ENCODE measurements around the gene UCHL5.

Gene UCHL5

DNA sequence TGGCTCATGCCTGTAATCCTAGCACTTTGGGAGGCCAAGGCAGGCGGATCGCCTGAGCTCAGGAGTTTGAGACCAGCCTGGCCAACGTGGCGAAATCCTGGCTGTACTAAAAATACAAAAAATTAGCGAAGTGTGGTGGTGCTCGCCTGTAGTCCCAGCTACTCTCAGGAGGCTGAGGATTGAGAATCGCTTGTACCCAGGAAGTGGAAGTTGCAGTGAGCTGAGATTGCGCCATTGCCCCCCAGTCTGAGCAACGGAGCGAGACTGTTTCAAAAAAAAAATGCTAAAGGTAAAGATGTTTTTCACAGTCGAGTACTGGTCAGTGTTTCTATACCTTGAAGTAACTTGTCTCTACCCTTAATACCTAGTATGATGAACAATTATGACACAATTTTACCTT, 35.0 kb upstream of the UCHL5 start:
- Histone ChIP-seq H3K4me1 (ENCODE audit: control insufficient read depth, insufficient read depth, low read length) (no peaks in the 10 kb centered on the region), H3K27ac (ENCODE audit: extremely low read depth, low read depth, low read length) (no peak overlapping the region), H3K36me3 (ENCODE audit: control insufficient read depth in 2 of 2, insufficient read depth in 1 of 2, low read length in 2 of 2) (peaks cover 18 to 39% of the 10 kb centered on the region in 2 experiments), H3K9me3 (ENCODE audit: control insufficient read depth, insufficient read depth, low read depth, low read length) (no peaks in the 10 kb centered on the region), H3K4me3 (ENCODE audit: low read depth, low read length) (no peak overlapping the region)
- POLR2A ChIA-PET, result no interaction called here
- TF ChIP-seq, protein P1, sequence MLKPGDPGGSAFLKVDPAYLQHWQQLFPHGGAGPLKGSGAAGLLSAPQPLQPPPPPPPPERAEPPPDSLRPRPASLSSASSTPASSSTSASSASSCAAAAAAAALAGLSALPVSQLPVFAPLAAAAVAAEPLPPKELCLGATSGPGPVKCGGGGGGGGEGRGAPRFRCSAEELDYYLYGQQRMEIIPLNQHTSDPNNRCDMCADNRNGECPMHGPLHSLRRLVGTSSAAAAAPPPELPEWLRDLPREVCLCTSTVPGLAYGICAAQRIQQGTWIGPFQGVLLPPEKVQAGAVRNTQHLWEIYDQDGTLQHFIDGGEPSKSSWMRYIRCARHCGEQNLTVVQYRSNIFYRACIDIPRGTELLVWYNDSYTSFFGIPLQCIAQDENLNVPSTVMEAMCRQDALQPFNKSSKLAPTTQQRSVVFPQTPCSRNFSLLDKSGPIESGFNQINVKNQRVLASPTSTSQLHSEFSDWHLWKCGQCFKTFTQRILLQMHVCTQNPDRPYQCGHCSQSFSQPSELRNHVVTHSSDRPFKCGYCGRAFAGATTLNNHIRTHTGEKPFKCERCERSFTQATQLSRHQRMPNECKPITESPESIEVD (tag by site-specific recombination; IDR thresholded peaks at IDR 0.05), result no peak
- TF ChIP-seq ZNF629 (tag by site-specific recombination; IDR thresholded peaks at IDR 0.05), result no peak
- no peak for TF ChIP-seq GLI4 (tag by site-specific recombination; IDR thresholded peaks at IDR 0.05)
- no peak for TF ChIP-seq ZNF677 (tag by site-specific recombination; IDR thresholded peaks at IDR 0.05)
- TF ChIP-seq, protein P2, sequence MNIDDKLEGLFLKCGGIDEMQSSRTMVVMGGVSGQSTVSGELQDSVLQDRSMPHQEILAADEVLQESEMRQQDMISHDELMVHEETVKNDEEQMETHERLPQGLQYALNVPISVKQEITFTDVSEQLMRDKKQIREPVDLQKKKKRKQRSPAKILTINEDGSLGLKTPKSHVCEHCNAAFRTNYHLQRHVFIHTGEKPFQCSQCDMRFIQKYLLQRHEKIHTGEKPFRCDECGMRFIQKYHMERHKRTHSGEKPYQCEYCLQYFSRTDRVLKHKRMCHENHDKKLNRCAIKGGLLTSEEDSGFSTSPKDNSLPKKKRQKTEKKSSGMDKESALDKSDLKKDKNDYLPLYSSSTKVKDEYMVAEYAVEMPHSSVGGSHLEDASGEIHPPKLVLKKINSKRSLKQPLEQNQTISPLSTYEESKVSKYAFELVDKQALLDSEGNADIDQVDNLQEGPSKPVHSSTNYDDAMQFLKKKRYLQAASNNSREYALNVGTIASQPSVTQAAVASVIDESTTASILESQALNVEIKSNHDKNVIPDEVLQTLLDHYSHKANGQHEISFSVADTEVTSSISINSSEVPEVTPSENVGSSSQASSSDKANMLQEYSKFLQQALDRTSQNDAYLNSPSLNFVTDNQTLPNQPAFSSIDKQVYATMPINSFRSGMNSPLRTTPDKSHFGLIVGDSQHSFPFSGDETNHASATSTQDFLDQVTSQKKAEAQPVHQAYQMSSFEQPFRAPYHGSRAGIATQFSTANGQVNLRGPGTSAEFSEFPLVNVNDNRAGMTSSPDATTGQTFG (tag by site-specific recombination; IDR thresholded peaks at IDR 0.05; ENCODE audit: borderline replicate concordance), result no peak
- TF ChIP-seq KLF1 (tag by site-specific recombination; IDR thresholded peaks at IDR 0.05), result no peak
- no peak for TF ChIP-seq YY1 (tag by site-specific recombination; IDR thresholded peaks at IDR 0.05)
- CTCF ChIA-PET, result no interaction called here

DNA sequence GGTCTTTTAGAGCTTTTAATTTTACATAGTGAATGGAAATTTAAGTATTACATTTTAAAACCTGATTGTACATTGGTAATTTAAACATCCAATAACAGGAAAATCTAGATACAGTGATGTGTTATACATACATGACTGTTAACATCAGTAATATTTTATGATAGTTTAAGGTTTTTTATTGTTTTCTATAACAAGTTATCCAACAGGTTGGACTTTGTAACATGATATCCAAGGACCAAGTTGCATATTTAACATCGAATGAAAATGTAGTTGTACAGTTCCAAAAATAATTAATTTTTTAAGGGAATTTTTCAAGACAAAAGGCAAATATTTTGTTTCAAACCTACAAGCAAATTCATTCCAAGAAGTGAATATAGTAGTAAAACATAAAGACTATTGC, 31.7 kb upstream of the UCHL5 start:
- TF ChIP-seq SCRT2 (tag by site-specific recombination; IDR thresholded peaks at IDR 0.05) (peak; percentile 92), ZNF112 (tag by site-specific recombination; IDR thresholded peaks at IDR 0.05) (no peak), SCRT1 (tag by site-specific recombination; IDR thresholded peaks at IDR 0.05; ENCODE audit: borderline replicate concordance) (peak; percentile 86), ZBTB7A (tag by site-specific recombination; IDR thresholded peaks at IDR 0.05; ENCODE audit: low read depth) (no peak), ZNF48 (tag by site-specific recombination; IDR thresholded peaks at IDR 0.05) (no peak), ZNF558 (tag by site-specific recombination; IDR thresholded peaks at IDR 0.05) (no peak)
- TF ChIP-seq, protein P1 (tag by site-specific recombination; IDR thresholded peaks at IDR 0.05), result peak; percentile 73
- TF ChIP-seq, protein P3, sequence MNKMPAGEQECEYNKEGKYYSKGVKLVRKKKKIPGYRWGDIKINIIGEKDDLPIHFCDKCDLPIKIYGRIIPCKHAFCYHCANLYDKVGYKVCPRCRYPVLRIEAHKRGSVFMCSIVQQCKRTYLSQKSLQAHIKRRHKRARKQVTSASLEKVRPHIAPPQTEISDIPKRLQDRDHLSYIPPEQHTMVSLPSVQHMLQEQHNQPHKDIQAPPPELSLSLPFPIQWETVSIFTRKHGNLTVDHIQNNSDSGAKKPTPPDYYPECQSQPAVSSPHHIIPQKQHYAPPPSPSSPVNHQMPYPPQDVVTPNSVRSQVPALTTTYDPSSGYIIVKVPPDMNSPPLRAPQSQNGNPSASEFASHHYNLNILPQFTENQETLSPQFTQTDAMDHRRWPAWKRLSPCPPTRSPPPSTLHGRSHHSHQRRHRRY (tag by site-specific recombination; IDR thresholded peaks at IDR 0.05), result no peak
- Histone ChIP-seq H3K4me1 (ENCODE audit: control insufficient read depth, insufficient read depth, low read length) (no peaks in the 10 kb centered on the region), H3K27ac (ENCODE audit: extremely low read depth, low read depth, low read length) (no peak overlapping the region), H3K4me3 (ENCODE audit: low read depth, low read length) (no peak overlapping the region), H3K9me3 (ENCODE audit: control insufficient read depth, insufficient read depth, low read depth, low read length) (no peaks in the 10 kb centered on the region), H3K36me3 (ENCODE audit: control insufficient read depth in 2 of 2, insufficient read depth in 1 of 2, low read length in 2 of 2) (peaks cover 8 to 20% of the 10 kb centered on the region in 2 experiments; a peak in 2 of 3 replicates)
- ChIA-PET POLR2A (no interaction called here), CTCF (no interaction called here)

DNA sequence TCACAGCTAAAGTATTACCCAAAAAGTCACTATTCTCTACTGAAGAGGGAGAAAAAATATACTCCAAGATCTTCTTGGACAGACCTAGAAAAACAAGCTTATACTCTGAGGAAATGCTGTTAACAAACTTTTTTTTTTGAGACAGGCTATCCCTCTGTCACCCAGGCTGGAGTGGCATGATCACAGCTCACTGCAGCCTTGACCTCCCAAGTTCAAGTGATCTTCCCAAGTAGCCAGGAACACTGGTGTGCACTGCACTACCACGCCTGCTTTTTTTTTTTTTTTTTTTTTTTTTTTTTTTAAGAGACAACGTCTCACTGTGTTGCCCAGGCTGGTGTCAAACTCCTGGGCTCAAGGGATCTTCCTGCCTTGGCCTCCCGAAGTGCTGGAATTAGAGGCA, 28.7 kb upstream of the UCHL5 start:
- no peak overlapping the region for H3K27ac ChIP-seq (ENCODE audit: extremely low read depth, low read depth, low read length)
- no peak for TF ChIP-seq BCL11A (tag by site-specific recombination; IDR thresholded peaks at IDR 0.05; ENCODE audit: low read depth)
- TF ChIP-seq, protein P4, sequence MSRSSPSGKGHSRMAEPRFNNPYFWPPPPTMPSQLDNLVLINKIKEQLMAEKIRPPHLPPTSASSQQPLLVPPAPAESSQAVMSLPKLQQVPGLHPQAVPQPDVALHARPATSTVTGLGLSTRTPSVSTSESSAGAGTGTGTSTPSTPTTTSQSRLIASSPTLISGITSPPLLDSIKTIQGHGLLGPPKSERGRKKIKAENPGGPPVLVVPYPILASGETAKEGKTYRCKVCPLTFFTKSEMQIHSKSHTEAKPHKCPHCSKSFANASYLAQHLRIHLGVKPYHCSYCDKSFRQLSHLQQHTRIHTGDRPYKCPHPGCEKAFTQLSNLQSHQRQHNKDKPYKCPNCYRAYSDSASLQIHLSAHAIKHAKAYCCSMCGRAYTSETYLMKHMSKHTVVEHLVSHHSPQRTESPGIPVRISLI (tag by site-specific recombination; IDR thresholded peaks at IDR 0.05), result peak; percentile 89
- H3K4me3 ChIP-seq (ENCODE audit: low read depth, low read length), result no peak overlapping the region
- no peaks in the 10 kb centered on the region for H3K4me1 ChIP-seq (ENCODE audit: control insufficient read depth, insufficient read depth, low read length)
- peaks cover 14 to 32% of the 10 kb centered on the region in 2 experiments for H3K36me3 ChIP-seq (ENCODE audit: control insufficient read depth in 2 of 2, insufficient read depth in 1 of 2, low read length in 2 of 2)
- ChIA-PET POLR2A (interaction anchor here (0.6 kb wide), 1 partner anchor 30 kb away, joined by 4 read pairs; no protein-coding TSS in a partner anchor), CTCF (interaction anchor here (0.7 kb wide), 1 partner anchor 17 kb away, joined by 3 read pairs; no protein-coding TSS in a partner anchor)
- H3K9me3 ChIP-seq (ENCODE audit: control insufficient read depth, insufficient read depth, low read depth, low read length), result no peaks in the 10 kb centered on the region
